ENCODE results near the gene CAMK2B. TPM values are rescaled to one million over a fixed set of nuclear protein-coding genes. Genes with fewer than 3 reads are reported as not detected.

The CAMK2B gene
- total RNA-seq, 4 donors from 2014 or later, result 0.89 to 5.1 (median 1.2) TPM

DNA sequence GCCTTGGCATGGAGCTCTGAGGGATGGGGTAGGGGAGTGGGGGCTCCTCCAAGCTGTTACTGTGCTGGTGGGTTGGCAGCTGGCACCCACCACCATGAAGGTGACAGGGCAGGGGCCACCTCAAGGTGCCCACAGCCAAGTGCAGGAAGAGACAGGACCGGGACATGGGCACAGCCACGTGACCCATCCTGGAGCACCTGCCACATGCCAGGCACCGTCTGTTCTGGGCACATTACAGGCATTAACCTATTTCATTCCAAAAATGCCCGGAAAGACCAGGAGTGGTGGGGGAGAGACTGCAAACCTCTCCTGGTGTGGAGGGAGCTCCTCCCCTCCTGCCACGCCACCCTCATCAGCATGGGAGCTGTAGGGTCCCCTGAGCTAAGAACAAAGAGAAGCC is 56.7 kb downstream of the CAMK2B start:
- no peaks in the 10 kb centered on the region for H3K9me3 ChIP-seq
- peaks cover 4% of the 10 kb centered on the region for H3K4me1 ChIP-seq
- DNase-seq (ENCODE audit: low spot score in 2 of 2), result no peak
- no peak overlapping the region for H3K27ac ChIP-seq
- H3K36me3 ChIP-seq, result no peaks in the 10 kb centered on the region
- 83% methylated on average over 5 of the region's 5 CpGs for WGBS
- no peak overlapping the region for H3K4me3 ChIP-seq
- peaks cover 27% of the 10 kb centered on the region for H3K27me3 ChIP-seq
- no peak for TF ChIP-seq POLR2AphosphoS5 (IDR thresholded peaks at IDR 0.05)
- TF ChIP-seq POLR2A (IDR thresholded peaks at IDR 0.05), result no peak
- TF ChIP-seq, protein P1, sequence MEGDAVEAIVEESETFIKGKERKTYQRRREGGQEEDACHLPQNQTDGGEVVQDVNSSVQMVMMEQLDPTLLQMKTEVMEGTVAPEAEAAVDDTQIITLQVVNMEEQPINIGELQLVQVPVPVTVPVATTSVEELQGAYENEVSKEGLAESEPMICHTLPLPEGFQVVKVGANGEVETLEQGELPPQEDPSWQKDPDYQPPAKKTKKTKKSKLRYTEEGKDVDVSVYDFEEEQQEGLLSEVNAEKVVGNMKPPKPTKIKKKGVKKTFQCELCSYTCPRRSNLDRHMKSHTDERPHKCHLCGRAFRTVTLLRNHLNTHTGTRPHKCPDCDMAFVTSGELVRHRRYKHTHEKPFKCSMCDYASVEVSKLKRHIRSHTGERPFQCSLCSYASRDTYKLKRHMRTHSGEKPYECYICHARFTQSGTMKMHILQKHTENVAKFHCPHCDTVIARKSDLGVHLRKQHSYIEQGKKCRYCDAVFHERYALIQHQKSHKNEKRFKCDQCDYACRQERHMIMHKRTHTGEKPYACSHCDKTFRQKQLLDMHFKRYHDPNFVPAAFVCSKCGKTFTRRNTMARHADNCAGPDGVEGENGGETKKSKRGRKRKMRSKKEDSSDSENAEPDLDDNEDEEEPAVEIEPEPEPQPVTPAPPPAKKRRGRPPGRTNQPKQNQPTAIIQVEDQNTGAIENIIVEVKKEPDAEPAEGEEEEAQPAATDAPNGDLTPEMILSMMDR (IDR thresholded peaks at IDR 0.05), result no peak
- no peak for TF ChIP-seq EP300 (IDR thresholded peaks at IDR 0.05)

DNA sequence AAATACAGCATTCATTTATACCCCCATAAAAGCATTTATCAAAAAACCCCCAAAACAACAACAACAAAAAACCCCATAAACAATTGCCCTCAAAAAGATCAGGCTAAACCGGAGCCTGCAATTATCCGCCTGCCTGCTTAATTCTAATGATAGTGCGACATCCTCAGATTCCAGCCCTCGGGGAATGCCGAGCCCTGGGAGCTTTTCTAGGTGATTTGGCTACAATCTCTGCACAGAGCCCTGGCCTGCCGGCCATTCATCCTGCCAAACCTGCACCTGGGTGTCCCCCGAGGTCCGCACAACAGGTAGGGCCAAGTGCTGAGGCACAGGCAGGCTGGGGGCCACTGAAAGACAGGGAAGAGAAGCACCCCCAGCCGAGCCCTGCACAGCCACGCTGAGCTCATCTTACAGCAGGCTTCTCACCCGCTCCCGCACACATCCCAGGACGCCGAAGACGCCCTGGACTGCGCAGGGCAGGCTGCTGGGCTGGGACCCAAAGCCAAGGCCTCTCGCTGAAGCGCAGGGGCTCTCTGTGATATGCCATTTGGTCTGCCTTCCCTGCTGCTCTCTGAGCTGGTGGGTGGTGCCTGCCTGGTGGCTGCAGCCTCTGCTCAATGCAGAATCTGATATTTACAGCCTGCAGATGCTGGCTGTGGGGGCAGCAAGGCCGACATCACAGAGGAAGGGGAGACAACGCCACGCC is 57.5 kb downstream of the CAMK2B start:
- TF ChIP-seq POLR2A (IDR thresholded peaks at IDR 0.05) (no peak), POLR2AphosphoS5 (IDR thresholded peaks at IDR 0.05) (no peak), EP300 (IDR thresholded peaks at IDR 0.05) (no peak)
- TF ChIP-seq, protein P1 (IDR thresholded peaks at IDR 0.05), result no peak
- H3K4me3 ChIP-seq, result no peak overlapping the region
- no peaks in the 10 kb centered on the region for H3K9me3 ChIP-seq
- 79% methylated on average over 8 of the region's 21 CpGs for WGBS
- H3K27ac ChIP-seq, result no peak overlapping the region
- no peaks in the 10 kb centered on the region for H3K36me3 ChIP-seq
- peaks cover 11% of the 10 kb centered on the region for H3K4me1 ChIP-seq
- no peak for DNase-seq (ENCODE audit: low spot score in 2 of 2)
- H3K27me3 ChIP-seq, result peaks cover 29% of the 10 kb centered on the region

DNA sequence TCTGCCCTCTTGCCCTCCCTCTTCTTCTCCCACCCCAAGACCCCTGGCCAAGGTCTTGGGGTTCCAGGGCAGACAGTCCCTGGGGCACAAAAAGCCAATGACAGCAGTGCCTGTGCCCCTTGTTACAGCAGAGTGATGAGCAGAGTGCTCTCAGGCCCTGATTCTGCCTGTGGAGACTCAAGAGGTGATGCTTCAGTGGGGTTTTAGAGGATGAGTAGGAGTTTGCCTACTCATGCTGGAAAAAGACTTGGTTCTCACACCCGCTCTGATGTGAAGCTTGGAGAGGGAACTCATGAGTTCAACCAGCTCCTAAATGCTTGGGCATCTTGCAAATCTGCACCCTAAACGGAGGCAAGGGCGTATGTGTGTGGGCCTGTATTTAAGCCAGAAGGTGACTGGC is 58.2 kb downstream of the CAMK2B start:
- TF ChIP-seq POLR2AphosphoS5 (IDR thresholded peaks at IDR 0.05) (no peak), POLR2A (IDR thresholded peaks at IDR 0.05) (no peak), EP300 (IDR thresholded peaks at IDR 0.05) (no peak)
- TF ChIP-seq, protein P1 (IDR thresholded peaks at IDR 0.05), result no peak
- no peak overlapping the region for H3K4me3 ChIP-seq
- H3K27me3 ChIP-seq, result peaks cover 29% of the 10 kb centered on the region
- no peak overlapping the region for H3K27ac ChIP-seq
- H3K36me3 ChIP-seq, result no peaks in the 10 kb centered on the region
- peaks cover 11% of the 10 kb centered on the region for H3K4me1 ChIP-seq
- H3K9me3 ChIP-seq, result no peaks in the 10 kb centered on the region
- no peak for DNase-seq (ENCODE audit: low spot score in 2 of 2)
- 93% methylated on average over 3 of the region's 3 CpGs for WGBS

DNA sequence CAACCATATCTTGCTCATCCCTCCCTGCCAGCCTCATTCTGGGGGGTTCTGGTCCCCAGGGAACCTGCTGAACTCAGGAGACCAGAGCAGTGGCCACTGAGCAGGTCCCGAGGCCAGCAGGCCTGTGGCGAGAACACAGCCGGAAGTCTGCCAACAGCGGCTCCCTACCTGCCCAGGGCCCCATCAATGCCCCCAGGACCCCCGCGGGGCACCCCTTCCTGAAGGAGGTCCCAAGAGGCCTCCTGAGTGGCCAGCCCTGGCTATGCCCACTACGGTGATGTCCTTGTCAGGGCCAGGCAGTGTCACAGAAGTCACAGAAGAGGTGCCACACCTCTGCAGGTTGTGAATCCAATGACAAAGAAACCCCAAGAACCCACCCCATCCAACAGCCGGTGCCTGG is 58.9 kb downstream of the CAMK2B start:
- Histone ChIP-seq H3K9me3 (no peaks in the 10 kb centered on the region), H3K36me3 (no peaks in the 10 kb centered on the region), H3K4me3 (no peak overlapping the region), H3K27me3 (peaks cover 29% of the 10 kb centered on the region), H3K27ac (no peak overlapping the region), H3K4me1 (peaks cover 11% of the 10 kb centered on the region)
- WGBS, result 86% methylated on average over 5 of the region's 8 CpGs
- no peak for TF ChIP-seq POLR2A (IDR thresholded peaks at IDR 0.05)
- no peak for TF ChIP-seq EP300 (IDR thresholded peaks at IDR 0.05)
- TF ChIP-seq, protein P1 (IDR thresholded peaks at IDR 0.05), result no peak
- TF ChIP-seq POLR2AphosphoS5 (IDR thresholded peaks at IDR 0.05), result no peak
- no peak for DNase-seq (ENCODE audit: low spot score in 2 of 2)

DNA sequence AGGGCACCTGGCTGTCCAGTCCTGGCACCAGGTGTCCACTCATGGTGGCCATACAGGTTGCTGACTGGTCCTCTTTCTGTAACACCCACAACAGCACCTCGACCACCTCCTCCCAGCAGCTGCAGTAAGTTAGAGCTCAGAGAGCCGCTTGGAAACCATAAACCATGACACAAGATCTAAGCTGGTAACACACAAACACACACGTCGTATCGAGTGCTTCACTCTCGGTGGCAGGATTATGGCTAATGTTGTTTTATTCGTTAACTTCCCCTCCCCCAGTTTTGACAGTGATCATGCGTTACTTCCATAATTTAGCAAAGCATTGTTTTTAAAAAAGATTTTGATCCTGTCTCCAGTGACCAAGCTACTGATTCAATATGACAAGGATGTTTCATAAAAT is 59.7 kb downstream of the CAMK2B start:
- H3K4me3 ChIP-seq, result no peak overlapping the region
- peaks cover 11% of the 10 kb centered on the region for H3K4me1 ChIP-seq
- DNase-seq (ENCODE audit: low spot score in 2 of 2), result no peak
- 82% methylated on average over 8 of the region's 8 CpGs for WGBS
- H3K27ac ChIP-seq, result no peak overlapping the region
- peaks cover 29% of the 10 kb centered on the region for H3K27me3 ChIP-seq
- TF ChIP-seq POLR2A (IDR thresholded peaks at IDR 0.05) (no peak), EP300 (IDR thresholded peaks at IDR 0.05) (no peak), POLR2AphosphoS5 (IDR thresholded peaks at IDR 0.05) (no peak)
- TF ChIP-seq, protein P1 (IDR thresholded peaks at IDR 0.05), result no peak
- H3K9me3 ChIP-seq, result no peaks in the 10 kb centered on the region
- H3K36me3 ChIP-seq, result no peaks in the 10 kb centered on the region

All from suprapubic skin (tissue), 4 donors.